Endothelial cell of umbilical vein (primary cell): Measurements from ENCODE around the gene IFT27. TPM values are rescaled to one million over a fixed set of nuclear protein-coding genes. Genes with fewer than 3 reads are reported as not detected.
A peak's percentile ranks its signal among the peaks of the same experiment; 100 is the strongest.

Experiments used
- Bru-seq: library from RNA; stranded (reverse); fragments of 400-500 nt; gene quantifications from one replicate; lab custom pipeline; 2021; lab: Mats Ljungman, UMichigan
- BruChase-seq, 2 experiments: library from RNA; stranded (reverse); fragments of 400-500 nt; gene quantifications; one replicate each; lab custom pipeline; 2021; lab: Mats Ljungman, UMichigan
- BruUV-seq: library from RNA; stranded (reverse); fragments of 400-500 nt; replicated peaks from 2 replicates; lab custom pipeline; 2021; lab: Mats Ljungman, UMichigan
- CTCF ChIA-PET: fragments of 300-600, 350-600 bp; sonication (Branson Sonifier 250); formaldehyde crosslinking; loops from one replicate; lab custom pipeline; 2021; ENCODE audit warnings: antibody characterized with exemption, inconsistent platforms; lab: Charles Lee
- POLR2A ChIA-PET: fragments of 300-600, 350-600 bp; sonication (Branson Sonifier 250); formaldehyde crosslinking; loops from one replicate; lab custom pipeline; 2021; ENCODE audit warnings: antibody characterized with exemption, inconsistent platforms; lab: Charles Lee
- DNase-seq: peaks from one replicate; pipeline ENCODE4 v3.0.0-alpha.2; 2011; ENCODE audit warnings: low read depth, low spot score
- FAIRE-seq: peaks from 2 replicates; lab custom pipeline; 2011; peaks lifted over from hg19 to GRCh38; lab: Jason Lieb, UNC
- H2AFZ ChIP-seq: 2 replicates; pipeline ENCODE4 v1.6.0; 2012; ENCODE audit warnings: low read depth, low read length, control low read depth, inconsistent platforms
- H3K27ac ChIP-seq: 2 replicates; pipeline ENCODE4 v1.5.1; 2011; ENCODE audit warnings: low read depth, mild to moderate bottlenecking, control low read depth, low read length, moderate library complexity; ENCODE audit not compliant: insufficient read depth
- H3K27me3 ChIP-seq, 2 experiments: 2 replicates each; pipeline versions ENCODE4 v1.6.0 to v1.6.1; 2011; ENCODE audit warnings: low read length in 2 of 2, mixed read lengths in 1 of 2; ENCODE audit not compliant: control insufficient read depth in 2 of 2, insufficient read depth in 2 of 2
- H3K36me3 ChIP-seq, 2 experiments: 2 replicates in 1 of 2; 3 replicates in 1 of 2; pipeline ENCODE4 v1.5.1; 2011; ENCODE audit warnings: low read length in 2 of 2, mild to moderate bottlenecking in 1 of 2, moderate library complexity in 1 of 2; ENCODE audit not compliant: control insufficient read depth in 2 of 2, insufficient read depth in 2 of 2; ENCODE audit errors: extremely low read depth in 1 of 2
- H3K4me1 ChIP-seq: 3 replicates; pipeline ENCODE4 v1.5.1; 2011; ENCODE audit warnings: mild to moderate bottlenecking, low read length; ENCODE audit not compliant: control insufficient read depth, insufficient read depth; ENCODE audit errors: extremely low read depth
- H3K4me2 ChIP-seq: 2 replicates; pipeline ENCODE4 v1.6.1; 2011; ENCODE audit warnings: low read length, control low read depth, mixed read lengths; ENCODE audit not compliant: insufficient read depth
- H3K4me3 ChIP-seq, 3 experiments: fragments of 200-600 bp in 1 of 3; sonication (generic), shearing (Covaris generic) in 1 of 3; replicated peaks in 1 of 3; 2 replicates each; pipeline ENCODE4 v1.5.1; 2011 to 2016; ENCODE audit warnings: control low read depth in 3 of 3, low read length in 3 of 3, mild to moderate bottlenecking in 2 of 3, inconsistent platforms in 1 of 3, low read depth in 1 of 3, moderate library complexity in 1 of 3; ENCODE audit not compliant: insufficient read depth in 1 of 3
- H3K79me2 ChIP-seq: 2 replicates; pipeline ENCODE4 v1.6.0; 2012; ENCODE audit warnings: low read length, inconsistent platforms; ENCODE audit not compliant: control insufficient read depth, insufficient read depth
- H3K9ac ChIP-seq: replicated peaks from 2 replicates; pipeline ENCODE3; 2011; ENCODE audit warnings: low read length, control low read depth; ENCODE audit not compliant: insufficient read depth; ENCODE audit errors: extremely low read depth
- H3K9me1 ChIP-seq: replicated peaks from 3 replicates; pipeline ENCODE4 v1.6.0; 2011; ENCODE audit warnings: mild to moderate bottlenecking, low read length; ENCODE audit not compliant: control insufficient read depth, insufficient read depth; ENCODE audit errors: extremely low read depth
- H3K9me3 ChIP-seq: replicated peaks from 2 replicates; pipeline ENCODE4 v1.5.1; 2012; ENCODE audit warnings: low read length, inconsistent platforms; ENCODE audit not compliant: control insufficient read depth, insufficient read depth
- H4K20me1 ChIP-seq: replicated peaks from 2 replicates; pipeline ENCODE3; 2011; ENCODE audit warnings: mild to moderate bottlenecking, low read length; ENCODE audit not compliant: control insufficient read depth, insufficient read depth; ENCODE audit errors: extremely low read depth
- GATA2 ChIP-seq: IDR thresholded peaks from 2 replicates; pipeline ENCODE4 v1.7.0; 2011; ENCODE audit warnings: low read depth, mild to moderate bottlenecking, moderate library complexity, mixed read lengths, low read length; ENCODE audit not compliant: insufficient read length, insufficient read depth
- MAX ChIP-seq: IDR thresholded peaks from 2 replicates; pipeline ENCODE4 v1.6.1; 2011; ENCODE audit not compliant: insufficient read depth, insufficient read length
- POLR2A ChIP-seq: IDR thresholded peaks from 2 replicates; pipeline ENCODE4 v1.6.1; 2012; ENCODE audit warnings: low read depth, mild to moderate bottlenecking, control low read depth, low read length
- POLR2AphosphoS5 ChIP-seq: IDR thresholded peaks from 2 replicates; pipeline ENCODE4 v1.6.1; 2012; ENCODE audit warnings: low read depth, mild to moderate bottlenecking, control low read depth, low read length, moderate library complexity; ENCODE audit not compliant: insufficient read depth
- dilution Hi-C: fragments of 300-500 bp; cut with MboI; formaldehyde crosslinking; loops from one replicate; pipeline ENCODE4 v1.15.0; 2019; ENCODE audit warnings: low sequenced_read_pairs; ENCODE audit not compliant: extremely low pct_ligation_motif_present
- intact Hi-C: fragments of 100-400 bp; cut with micrococcal nuclease; formaldehyde crosslinking; loops from one replicate; pipeline ENCODE4 v1.10.0; 2022
- long read RNA-seq: library from polyadenylated mRNA; stranded (forward); transcript quantifications from one replicate; pipeline ENCODE4 v2.0.0, GENCODE V29; 2021
- polyA minus RNA-seq, 3 experiments: library from RNA; depleted of rRNA, polyadenylated mRNA; stranded (reverse); fragments of >200 nt; gene quantifications; 1 replicate in 1 of 3; 2 replicates in 2 of 3; pipeline ENCODE4 v1.2.3, GENCODE V29; 2011
- polyA plus RNA-seq, 4 experiments: library from polyadenylated mRNA; depleted of rRNA in 3 of 4; stranded (reverse) in 3 of 4; unstranded in 1 of 4; fragments of >200 nt; gene quantifications; 2 replicates each; pipeline versions ENCODE4 v1.2.1 to v1.2.3, GENCODE V29; 2011 to 2012; ENCODE audit warnings: missing spikeins in 1 of 4
- total RNA-seq: library from RNA; stranded (reverse); gene quantifications from 2 replicates; pipeline ENCODE4 v1.2.3, GENCODE V29; 2021

IFT27 gene
- total RNA-seq, result 30.5 and 33.7 TPM in 2 replicates
- polyA plus RNA-seq, result 28.2 and 29.9 TPM in 2 replicates
- polyA plus RNA-seq (2011; cell fraction: cytosol; rRNA removed), result 19.3 and 22.9 TPM in 2 replicates
- polyA plus RNA-seq (2011; cell fraction: nucleus; rRNA removed), result 90.3 and 98.1 TPM in 2 replicates
- 23.0 and 23.7 TPM in 2 replicates for polyA plus RNA-seq (2012)
- polyA minus RNA-seq, result 18.3 and 22.5 TPM in 2 replicates
- 6.8 TPM for polyA minus RNA-seq (2011; cell fraction: cytosol; rRNA and poly(A)+ RNA removed)
- polyA minus RNA-seq (2011; cell fraction: nucleus; rRNA and poly(A)+ RNA removed), result 18.1 and 21.9 TPM in 2 replicates
- Bru-seq, nascent RNA, result percentile 44 among the genes with signal in this experiment
- BruChase-seq, experiment 1, labeled RNA remaining after a 6-hour chase, result percentile 58 among the genes with signal in this experiment
- percentile 57 among the genes with signal in this experiment for BruChase-seq, experiment 2, labeled RNA remaining after a 2-hour chase
- long read RNA-seq, transcript IFT27-205 (7 exons, 1,095 nt), result major isoform, 75 of 97 reads
- long read RNA-seq, partial matches to known transcripts, result 16 of 97 reads
- long read RNA-seq, other reads (novel, unspliced or antisense), result 6 of 97 reads

GRCh38 chr22:36775964-36776669, at the start of gene IFT27:
TSS of gene IFT27 (minus strand) at chr22:36776119. CDS start at chr22:36775707, 412 bp downstream.
- no TSS peak for BruUV-seq
- ChIA-PET CTCF (interaction anchor here (0.6 to 3.8 kb wide), 15 partner anchors 8 to 423 kb away, joined by 3 to 75 read pairs (median 4); no protein-coding TSS in a partner anchor), POLR2A (interaction anchor here (0.5 to 1.1 kb wide), 3 partner anchors 10 to 246 kb away, joined by 3 to 4 read pairs (median 3); no protein-coding TSS in a partner anchor)
- FAIRE-seq (peak; percentile 100), DNase-seq (peak; percentile 100)
- dilution Hi-C loops (loop anchor here (10.0 kb wide), 1 partner anchor 59 kb away; no protein-coding TSS in a partner anchor), intact Hi-C loops (loop anchor here (1.0 to 2.0 kb wide), 3 partner anchors 19 to 234 kb away; no protein-coding TSS in a partner anchor)
- no peaks in the 10 kb centered on the region for H4K20me1 ChIP-seq
- H3K79me2 ChIP-seq, result no peaks in the 10 kb centered on the region
- no peak within 1 kb of the TSS for H3K27ac ChIP-seq
- H3K4me3 ChIP-seq, result peak within 1 kb of the TSS; percentile 59 to 93 (median 75)
- peak within 1 kb of the TSS; percentile 69 for H3K4me2 ChIP-seq
- TF ChIP-seq GATA2 (no peak), POLR2A (peak; percentile 61), POLR2AphosphoS5 (peak; percentile 30), MAX (no peak)
- peak within 1 kb of the TSS; percentile 60 for H3K9ac ChIP-seq
- H2AFZ ChIP-seq, result peak within 1 kb of the TSS; percentile 81
- peaks cover 10% of the 10 kb centered on the region for H3K4me1 ChIP-seq
- H3K9me1 ChIP-seq, result no peaks in the 10 kb centered on the region
- H3K36me3 ChIP-seq, result no peaks in the 10 kb centered on the region
- H3K27me3 ChIP-seq, result no peaks in the 10 kb centered on the region
- no peaks in the 10 kb centered on the region for H3K9me3 ChIP-seq
